ENCODE measurements around the gene LYRM1.
"Not testable (repeated sequence)": the region's sequence is repeated elsewhere in the genome, so short reads cannot be mapped to it uniquely, and the experiment has no call there.

Gene LYRM1

DNA sequence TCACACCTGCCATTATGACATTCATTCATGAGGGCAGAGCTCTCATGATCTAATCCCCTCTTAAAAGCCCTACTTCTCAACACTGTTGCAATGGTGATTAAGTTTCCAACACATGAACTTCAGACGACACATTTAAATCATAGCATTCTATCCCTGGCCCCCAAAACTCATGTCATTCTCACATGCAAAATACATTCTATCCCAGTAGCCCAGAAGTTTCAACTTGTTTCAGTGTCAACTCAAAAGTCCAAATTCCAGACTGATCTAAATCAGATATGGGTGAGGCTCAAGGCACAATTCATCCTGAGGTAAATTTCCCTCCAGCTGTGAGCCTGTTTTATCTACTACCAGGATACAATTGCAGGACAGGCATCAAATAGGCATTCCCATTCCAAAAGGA lies 25.2 kb downstream of the LYRM1 start:
- no peaks in the 10 kb centered on the region for H3K27me3 Mint-ChIP-seq (ENCODE audit: low read depth)
- peaks cover 4% of the 10 kb centered on the region for H3K4me1 Mint-ChIP-seq (ENCODE audit: low read depth)
- H3K27ac Mint-ChIP-seq, result no peak overlapping the region
- no peaks in the 10 kb centered on the region for H3K9me3 Mint-ChIP-seq
- peaks cover 16% of the 10 kb centered on the region for H3K36me3 Mint-ChIP-seq (ENCODE audit: low read depth)
- H3K4me3 Mint-ChIP-seq, result no peak overlapping the region

- H3K27ac Mint-ChIP-seq, result no peak overlapping the region
- peaks cover 7% of the 10 kb centered on the region for H3K36me3 Mint-ChIP-seq (ENCODE audit: low read depth)
- H3K9me3 Mint-ChIP-seq, result no peaks in the 10 kb centered on the region
- no peak overlapping the region for H3K4me3 Mint-ChIP-seq
- no peaks in the 10 kb centered on the region for H3K4me1 Mint-ChIP-seq (ENCODE audit: low read depth)
- H3K27me3 Mint-ChIP-seq (ENCODE audit: low read depth), result no peaks in the 10 kb centered on the region
These were observed 28.3 kb downstream of the LYRM1 start for GRCh38 chr16:20928774-20929411.

DNA sequence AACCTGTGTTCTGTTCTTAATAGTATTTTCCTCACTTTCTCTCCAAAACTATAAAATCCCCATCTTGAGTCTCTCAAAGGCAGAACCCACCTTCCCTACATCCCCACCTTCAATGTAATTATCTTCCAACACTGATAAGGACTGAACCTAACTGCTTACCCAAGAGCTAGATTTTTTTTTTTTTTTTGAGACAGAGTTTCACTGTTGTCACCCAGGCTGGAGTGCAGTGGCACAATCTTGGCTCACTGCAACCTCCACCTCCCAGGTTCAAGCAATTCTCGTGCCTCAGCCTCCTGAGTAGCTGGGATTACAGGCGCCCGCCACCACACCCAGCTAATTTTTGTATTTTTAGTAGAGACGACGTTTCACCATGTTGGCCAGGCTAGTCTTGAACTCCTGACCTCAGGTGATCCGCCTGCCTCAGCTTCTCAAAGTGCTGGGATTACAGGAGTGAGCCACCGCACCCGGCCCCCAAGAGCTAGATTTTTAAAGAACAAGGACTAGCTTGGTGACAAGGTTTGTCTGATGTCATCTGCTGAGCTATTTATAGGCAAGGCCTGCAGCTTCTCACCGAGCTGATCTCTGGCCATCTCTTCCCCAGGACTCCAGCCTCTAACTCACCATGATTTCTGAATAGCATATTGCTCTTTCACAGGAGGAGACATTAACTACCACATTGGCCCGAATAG lies 29.2 kb downstream of the LYRM1 start:
- H3K27me3 Mint-ChIP-seq (ENCODE audit: low read depth); H3K27ac Mint-ChIP-seq; H3K4me3 Mint-ChIP-seq; H3K9me3 Mint-ChIP-seq; H3K36me3 Mint-ChIP-seq (ENCODE audit: low read depth); H3K4me1 Mint-ChIP-seq (ENCODE audit: low read depth): not testable (repeated sequence)

DNA sequence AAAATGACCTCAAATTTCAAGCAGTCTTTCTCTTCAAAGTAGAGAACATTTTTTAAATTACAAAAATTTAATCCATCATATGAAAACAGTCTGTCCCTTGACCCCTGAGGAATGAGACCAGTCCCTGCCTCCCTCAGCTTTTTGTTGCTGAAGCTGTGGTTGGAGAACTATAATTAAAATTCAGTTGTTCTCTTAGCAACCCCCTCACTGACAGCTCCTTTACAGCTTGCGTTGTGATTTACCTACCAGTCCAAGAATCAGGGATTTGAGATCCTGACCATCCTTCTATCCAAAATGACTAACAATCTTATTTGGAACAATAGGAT lies 29.8 kb downstream of the LYRM1 start:
- no peak overlapping the region for H3K27ac Mint-ChIP-seq
- no peaks in the 10 kb centered on the region for H3K4me1 Mint-ChIP-seq (ENCODE audit: low read depth)
- H3K4me3 Mint-ChIP-seq, result no peak overlapping the region
- H3K27me3 Mint-ChIP-seq (ENCODE audit: low read depth), result no peaks in the 10 kb centered on the region
- H3K9me3 Mint-ChIP-seq, result no peaks in the 10 kb centered on the region
- peaks cover 5% of the 10 kb centered on the region for H3K36me3 Mint-ChIP-seq (ENCODE audit: low read depth)

GRCh38 chr16:20931066-20931600 lies 30.6 kb downstream of the LYRM1 start:
- H3K9me3 Mint-ChIP-seq, result no peaks in the 10 kb centered on the region
- no peaks in the 10 kb centered on the region for H3K4me1 Mint-ChIP-seq (ENCODE audit: low read depth)
- no peak overlapping the region for H3K27ac Mint-ChIP-seq
- peaks cover 5% of the 10 kb centered on the region for H3K36me3 Mint-ChIP-seq (ENCODE audit: low read depth)
- H3K27me3 Mint-ChIP-seq (ENCODE audit: low read depth), result no peaks in the 10 kb centered on the region
- H3K4me3 Mint-ChIP-seq, result no peak overlapping the region

- Mint-ChIP-seq H3K27ac (no peak overlapping the region), H3K4me3 (no peak overlapping the region), H3K4me1 (ENCODE audit: low read depth) (peaks cover 2% of the 10 kb centered on the region), H3K27me3 (ENCODE audit: low read depth) (no peaks in the 10 kb centered on the region), H3K9me3 (no peaks in the 10 kb centered on the region), H3K36me3 (ENCODE audit: low read depth) (peaks cover 2% of the 10 kb centered on the region)
These were observed 33.0 kb downstream of the LYRM1 start for GRCh38 chr16:20933589-20933988.

DNA sequence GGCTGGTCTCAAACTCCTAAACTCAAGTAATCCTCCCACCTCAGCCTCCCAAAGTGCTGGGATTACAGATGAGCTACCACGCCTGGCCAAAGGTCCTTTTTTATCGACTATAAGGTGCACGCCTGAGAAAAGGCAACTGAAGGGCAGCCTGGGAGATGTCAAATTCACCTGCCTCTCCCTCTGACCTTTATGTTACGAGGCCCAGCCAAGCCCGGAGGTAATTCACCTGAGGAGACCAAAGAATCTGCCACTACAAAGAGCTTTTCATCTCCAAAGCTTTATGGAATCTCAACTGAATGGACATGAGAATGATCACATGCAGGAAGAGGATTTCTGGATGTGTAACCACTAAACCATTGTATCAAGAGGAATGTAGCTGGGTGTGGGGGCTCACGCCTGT lies 37.2 kb downstream of the LYRM1 start:
- Mint-ChIP-seq H3K9me3 (no peaks in the 10 kb centered on the region), H3K4me3 (no peak overlapping the region), H3K27me3 (ENCODE audit: low read depth) (no peaks in the 10 kb centered on the region), H3K36me3 (ENCODE audit: low read depth) (no peaks in the 10 kb centered on the region), H3K27ac (no peak overlapping the region), H3K4me1 (ENCODE audit: low read depth) (peaks cover 25% of the 10 kb centered on the region)

GRCh38 chr16:20938426-20938825 lies 37.9 kb downstream of the LYRM1 start:
- Mint-ChIP-seq H3K27me3 (ENCODE audit: low read depth) (no peaks in the 10 kb centered on the region), H3K36me3 (ENCODE audit: low read depth) (peaks cover under 1% of the 10 kb centered on the region), H3K9me3 (no peaks in the 10 kb centered on the region), H3K4me1 (ENCODE audit: low read depth) (peaks cover 30% of the 10 kb centered on the region), H3K27ac (peak overlapping the region; percentile 60), H3K4me3 (no peak overlapping the region)

DNA sequence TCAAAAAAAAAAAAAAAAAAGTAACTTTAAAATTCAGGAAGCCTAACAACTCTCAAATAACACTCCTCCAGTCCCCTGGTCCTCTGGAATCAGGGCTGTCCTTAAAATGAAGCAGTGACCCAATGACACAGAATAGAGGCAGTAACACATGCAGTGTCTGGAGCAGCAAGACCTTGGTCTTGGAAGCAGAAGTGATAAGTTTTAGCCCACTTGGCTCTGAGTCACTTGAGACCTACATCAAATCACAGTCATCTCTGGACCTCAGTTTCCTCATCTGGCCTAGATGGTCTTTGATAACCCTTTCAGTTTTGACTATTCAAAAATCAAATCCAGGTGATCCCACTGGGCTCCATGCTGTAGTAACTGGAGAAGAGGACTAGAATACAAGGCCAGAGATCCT lies 39.0 kb downstream of the LYRM1 start:
- no peak overlapping the region for H3K4me3 Mint-ChIP-seq
- no peaks in the 10 kb centered on the region for H3K27me3 Mint-ChIP-seq (ENCODE audit: low read depth)
- peaks cover 1% of the 10 kb centered on the region for H3K36me3 Mint-ChIP-seq (ENCODE audit: low read depth)
- peaks cover 38% of the 10 kb centered on the region for H3K4me1 Mint-ChIP-seq (ENCODE audit: low read depth)
- no peaks in the 10 kb centered on the region for H3K9me3 Mint-ChIP-seq
- no peak overlapping the region for H3K27ac Mint-ChIP-seq

DNA sequence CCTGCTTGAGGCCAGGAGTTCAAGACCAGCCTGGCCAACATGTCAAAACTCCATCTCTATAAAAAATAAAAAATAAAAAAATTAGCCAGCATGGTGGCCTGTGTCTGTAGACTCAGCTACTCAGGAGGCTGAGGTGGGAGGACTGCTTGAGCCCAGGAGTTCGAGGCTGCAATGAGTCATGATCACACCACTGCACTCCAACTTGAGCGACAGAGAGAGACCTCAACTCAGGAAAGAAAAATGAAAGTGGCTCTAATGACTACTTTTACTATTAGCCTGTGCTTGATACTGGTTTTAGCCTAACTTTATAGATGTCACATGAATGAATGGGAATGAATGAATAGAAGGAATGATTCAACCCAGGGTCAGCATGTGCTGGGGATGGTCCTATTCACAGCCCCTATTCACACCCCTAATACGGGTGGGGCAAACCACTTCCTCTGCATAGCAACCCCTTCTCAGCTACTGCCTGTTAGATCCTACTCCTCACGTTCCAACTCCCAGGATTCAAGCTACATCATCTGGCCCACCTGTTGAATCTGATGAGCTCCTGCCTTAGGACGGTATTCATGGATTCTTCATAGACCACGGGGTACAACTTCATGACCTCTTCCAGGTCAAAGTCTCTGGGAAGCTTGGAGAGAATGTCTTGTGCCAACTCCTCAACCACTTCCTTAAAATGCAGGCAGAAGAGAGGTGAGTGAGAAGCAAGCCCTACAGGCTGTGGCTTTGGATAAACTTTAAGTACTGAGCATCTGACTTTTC lies 40.5 kb downstream of the LYRM1 start:
- Mint-ChIP-seq H3K4me3 (no peak overlapping the region), H3K36me3 (ENCODE audit: low read depth) (peaks cover 1% of the 10 kb centered on the region), H3K4me1 (ENCODE audit: low read depth) (peaks cover 48% of the 10 kb centered on the region), H3K27me3 (ENCODE audit: low read depth) (no peaks in the 10 kb centered on the region), H3K9me3 (no peaks in the 10 kb centered on the region), H3K27ac (peak overlapping the region; percentile 73)

DNA sequence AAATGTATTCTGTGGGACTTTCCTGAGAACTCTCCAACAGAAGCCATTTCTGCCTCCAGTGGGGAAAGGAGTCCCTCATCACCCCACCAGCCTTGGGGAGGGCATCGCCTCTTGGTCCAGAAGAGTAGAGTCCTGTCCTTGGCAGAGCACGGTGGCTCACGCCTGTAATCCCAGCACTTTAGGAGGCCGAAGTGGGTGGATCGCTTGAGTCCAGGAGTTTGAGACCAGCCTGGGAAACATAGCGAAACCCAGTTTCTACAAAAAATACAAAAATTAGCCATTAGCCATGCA lies 41.0 kb downstream of the LYRM1 start:
- H3K27ac Mint-ChIP-seq, result peak overlapping the region; percentile 73
- peaks cover 1% of the 10 kb centered on the region for H3K36me3 Mint-ChIP-seq (ENCODE audit: low read depth)
- H3K4me3 Mint-ChIP-seq, result no peak overlapping the region
- H3K27me3 Mint-ChIP-seq (ENCODE audit: low read depth), result no peaks in the 10 kb centered on the region
- H3K4me1 Mint-ChIP-seq (ENCODE audit: low read depth), result peaks cover 50% of the 10 kb centered on the region
- no peaks in the 10 kb centered on the region for H3K9me3 Mint-ChIP-seq

DNA sequence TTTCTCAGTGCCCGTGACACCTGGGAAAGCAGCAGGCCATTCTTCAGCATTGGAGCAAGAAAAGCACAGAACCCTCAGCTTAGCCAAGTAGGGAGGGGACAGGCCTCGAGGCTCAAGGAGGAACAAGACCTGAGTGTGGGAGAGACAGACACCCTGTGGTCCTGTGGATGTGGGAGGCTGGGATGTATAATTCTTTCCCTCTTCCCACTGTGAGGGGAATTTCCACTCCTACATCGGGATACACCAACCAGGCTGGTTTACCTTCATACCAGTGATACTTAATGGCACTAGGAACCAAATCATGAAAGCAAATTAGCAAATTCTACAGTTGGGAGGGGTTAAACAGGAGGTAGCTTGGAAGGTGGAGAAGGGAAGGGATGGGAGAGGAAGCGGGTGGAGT lies 41.7 kb downstream of the LYRM1 start:
- H3K4me1 Mint-ChIP-seq (ENCODE audit: low read depth), result peaks cover 50% of the 10 kb centered on the region
- H3K36me3 Mint-ChIP-seq (ENCODE audit: low read depth), result peaks cover 1% of the 10 kb centered on the region
- no peaks in the 10 kb centered on the region for H3K9me3 Mint-ChIP-seq
- no peaks in the 10 kb centered on the region for H3K27me3 Mint-ChIP-seq (ENCODE audit: low read depth)
- no peak overlapping the region for H3K4me3 Mint-ChIP-seq
- H3K27ac Mint-ChIP-seq, result no peak overlapping the region

- Mint-ChIP-seq H3K27me3 (ENCODE audit: low read depth) (peaks cover 5% of the 10 kb centered on the region), H3K36me3 (ENCODE audit: low read depth) (peaks cover 1% of the 10 kb centered on the region), H3K9me3 (no peaks in the 10 kb centered on the region), H3K4me3 (no peak overlapping the region), H3K4me1 (ENCODE audit: low read depth) (peaks cover 43% of the 10 kb centered on the region), H3K27ac (peak overlapping the region; percentile 93)
These were observed 44.4 kb downstream of the LYRM1 start for GRCh38 chr16:20944861-20945574.

DNA sequence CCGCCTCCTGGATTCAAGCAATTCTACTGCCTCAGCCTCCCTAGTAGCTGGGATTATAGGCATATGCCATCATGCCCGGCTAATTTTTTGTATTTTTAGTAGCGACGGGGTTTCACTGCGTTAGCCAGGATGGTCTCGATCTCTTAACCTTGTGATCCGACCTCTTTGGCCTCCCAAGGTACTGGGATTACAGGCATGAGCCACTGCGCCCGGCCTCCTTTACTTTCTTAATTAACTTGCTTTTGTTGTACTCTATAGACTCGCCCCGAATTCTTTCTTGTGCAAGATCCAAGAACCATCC lies 45.0 kb downstream of the LYRM1 start:
- Mint-ChIP-seq H3K4me1 (ENCODE audit: low read depth) (peaks cover 42% of the 10 kb centered on the region), H3K27ac (peak overlapping the region; percentile 93)
- H3K36me3 Mint-ChIP-seq (ENCODE audit: low read depth); H3K4me3 Mint-ChIP-seq; H3K27me3 Mint-ChIP-seq (ENCODE audit: low read depth); H3K9me3 Mint-ChIP-seq: not testable (repeated sequence)

All from T-helper 1 cell treated with Interleukin-12 subunit alpha and Interleukin-12 subunit beta and Interleukin-4 antibody, amounts not matched to agents 30 μg/mL and 1 μg/mL, for 36 hours (primary cell).